ENCODE data around the gene GLIS1. TPM values are rescaled to one million over a fixed set of nuclear protein-coding genes. Genes with fewer than 3 reads are reported as not detected.

The GLIS1 gene
- total RNA-seq, 2 donors from 2014 or later: 2.6 TPM; not detected in 1

- Histone ChIP-seq H3K27me3 (replicated peaks; ENCODE audit: insufficient read depth) (no peaks in the 10 kb centered on the region), H3K36me3 (no peaks in the 10 kb centered on the region), H3K9me3 (no peaks in the 10 kb centered on the region), H3K4me1 (ENCODE audit: control insufficient read depth in 1 of 2, low read depth in 2 of 2) (no peaks in the 10 kb centered on the region), H3K27ac (no peak overlapping the region), H3K4me3 (no peak overlapping the region)
- ATAC-seq (ENCODE audit: insufficient number of reproducible peaks, low FRiP score, low read depth): no peak
- no peak for TF ChIP-seq CTCF (IDR thresholded peaks at IDR 0.05)
- DNase-seq (ENCODE audit: low spot score): no peak
These were observed 32.7 kb upstream of the GLIS1 start for GRCh38 chr1:53771648-53772047.

- Histone ChIP-seq H3K4me1 (ENCODE audit: control insufficient read depth in 1 of 2, low read depth in 2 of 2) (no peaks in the 10 kb centered on the region), H3K4me3 (no peak overlapping the region), H3K27ac (no peak overlapping the region), H3K27me3 (replicated peaks; ENCODE audit: insufficient read depth) (no peaks in the 10 kb centered on the region), H3K36me3 (no peaks in the 10 kb centered on the region), H3K9me3 (no peaks in the 10 kb centered on the region)
- no peak for TF ChIP-seq CTCF (IDR thresholded peaks at IDR 0.05)
- ATAC-seq (ENCODE audit: insufficient number of reproducible peaks, low FRiP score, low read depth) (no peak), DNase-seq (ENCODE audit: low spot score) (no peak)
These were observed 30.8 kb upstream of the GLIS1 start for GRCh38 chr1:53769780-53770179.

- no peaks in the 10 kb centered on the region for H3K36me3 ChIP-seq
- no peak for TF ChIP-seq CTCF (IDR thresholded peaks at IDR 0.05)
- DNase-seq (ENCODE audit: low spot score): no peak
- H3K4me3 ChIP-seq: no peak overlapping the region
- H3K27me3 ChIP-seq (replicated peaks; ENCODE audit: insufficient read depth): no peaks in the 10 kb centered on the region
- no peak overlapping the region for H3K27ac ChIP-seq
- no peaks in the 10 kb centered on the region for H3K4me1 ChIP-seq (ENCODE audit: control insufficient read depth in 1 of 2, low read depth in 2 of 2)
- ATAC-seq (ENCODE audit: insufficient number of reproducible peaks, low FRiP score, low read depth): no peak
- no peaks in the 10 kb centered on the region for H3K9me3 ChIP-seq
These were observed 30.2 kb upstream of the GLIS1 start for GRCh38 chr1:53769184-53769583.

GRCh38 chr1:53766831-53767405 is 28.0 kb upstream of the GLIS1 start:
- no peak overlapping the region for H3K27ac ChIP-seq

GRCh38 chr1:53766194-53766742 is 27.3 kb upstream of the GLIS1 start:
- Histone ChIP-seq H3K9me3 (no peaks in the 10 kb centered on the region), H3K4me3 (no peak overlapping the region), H3K4me1 (ENCODE audit: control insufficient read depth in 1 of 2, low read depth in 2 of 2) (no peaks in the 10 kb centered on the region), H3K36me3 (no peaks in the 10 kb centered on the region), H3K27ac (no peak overlapping the region), H3K27me3 (replicated peaks; ENCODE audit: insufficient read depth) (no peaks in the 10 kb centered on the region)
- TF ChIP-seq CTCF (IDR thresholded peaks at IDR 0.05): no peak
- no peak for ATAC-seq (ENCODE audit: insufficient number of reproducible peaks, low FRiP score, low read depth)
- DNase-seq (ENCODE audit: low spot score): no peak

More at GRCh38 chr1:53766831-53767405, 28.0 kb upstream of the GLIS1 start:
- ATAC-seq (ENCODE audit: insufficient number of reproducible peaks, low FRiP score, low read depth): no peak
- TF ChIP-seq CTCF (IDR thresholded peaks at IDR 0.05): no peak
- Histone ChIP-seq H3K27me3 (replicated peaks; ENCODE audit: insufficient read depth) (no peaks in the 10 kb centered on the region), H3K9me3 (no peaks in the 10 kb centered on the region), H3K4me1 (ENCODE audit: control insufficient read depth in 1 of 2, low read depth in 2 of 2) (no peaks in the 10 kb centered on the region), H3K4me3 (peak overlapping the region; percentile 33), H3K36me3 (no peaks in the 10 kb centered on the region)
- DNase-seq (ENCODE audit: low spot score): no peak

All from thoracic aorta (tissue), 2 donors.